T-helper 2 cell treated with Interferon-gamma antibody and Interleukin-4, amounts not matched to agents 5 μg/mL and 100 μg/mL, for 36 hours (primary cell): Measurements from ENCODE around the gene TAS1R1.
A peak's percentile ranks its signal among the peaks of the same experiment; 100 is the strongest.
"Not testable (repeated sequence)": the region's sequence is repeated elsewhere in the genome, so short reads cannot be mapped to it uniquely, and the experiment has no call there.

ENCODE experiments used
- DNase-seq: peaks from one replicate; pipeline ENCODE4 v3.0.0; 2021; ENCODE audit warnings: low spot score
- H3K27ac Mint-ChIP-seq: one replicate; pipeline ENCODE4 v1.8.0; 2021; ENCODE audit warnings: mild to moderate bottlenecking, mixed read lengths
- H3K27me3 Mint-ChIP-seq: one replicate; pipeline ENCODE4 v1.8.0; 2021; ENCODE audit warnings: low read depth, mixed read lengths
- H3K36me3 Mint-ChIP-seq: one replicate; pipeline ENCODE4 v1.8.0; 2021; ENCODE audit warnings: low read depth, mixed read lengths
- H3K4me1 Mint-ChIP-seq: one replicate; pipeline ENCODE4 v1.8.0; 2021; ENCODE audit warnings: low read depth, mixed read lengths
- H3K4me3 Mint-ChIP-seq: one replicate; pipeline ENCODE4 v1.8.0; 2022; ENCODE audit warnings: mild to moderate bottlenecking, moderate library complexity, mixed read lengths
- H3K9me3 Mint-ChIP-seq: one replicate; pipeline ENCODE4 v1.8.0; 2021; ENCODE audit warnings: mixed read lengths

The TAS1R1 gene

DNA sequence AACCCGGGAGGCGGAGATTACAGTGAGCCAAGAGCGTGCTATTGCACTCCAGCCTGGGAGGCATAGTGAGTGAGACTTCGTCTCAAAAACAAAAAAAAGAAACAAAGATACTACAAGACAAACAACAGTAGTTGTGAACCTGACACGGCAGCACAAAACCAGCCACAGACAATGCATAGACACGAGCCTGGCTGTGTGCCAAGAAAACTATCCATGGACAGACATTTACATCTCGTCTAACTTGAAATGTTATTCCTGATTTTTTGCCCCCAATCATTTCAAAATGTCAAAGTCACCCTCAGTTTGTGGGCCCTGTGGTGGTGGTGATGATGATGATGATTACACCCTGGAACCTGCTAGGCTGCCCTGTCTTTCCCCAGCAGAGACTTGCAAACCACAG, 41.2 kb downstream of the TAS1R1 start:
- no peaks in the 10 kb centered on the region for H3K9me3 Mint-ChIP-seq
- DNase-seq: no peak
- peaks cover 19% of the 10 kb centered on the region for H3K4me1 Mint-ChIP-seq
- H3K27ac Mint-ChIP-seq: no peak overlapping the region
- no peaks in the 10 kb centered on the region for H3K27me3 Mint-ChIP-seq
- H3K36me3 Mint-ChIP-seq: peaks cover 35% of the 10 kb centered on the region
- no peak overlapping the region for H3K4me3 Mint-ChIP-seq

- Mint-ChIP-seq H3K9me3 (no peaks in the 10 kb centered on the region), H3K27me3 (no peaks in the 10 kb centered on the region), H3K4me1 (peaks cover 19% of the 10 kb centered on the region), H3K4me3 (no peak overlapping the region), H3K27ac (peak overlapping the region; percentile 10), H3K36me3 (peaks cover 35% of the 10 kb centered on the region)
- DNase-seq: no peak
Observed at GRCh38 chr1:6596886-6597776, 42.0 kb downstream of the TAS1R1 start.

DNA sequence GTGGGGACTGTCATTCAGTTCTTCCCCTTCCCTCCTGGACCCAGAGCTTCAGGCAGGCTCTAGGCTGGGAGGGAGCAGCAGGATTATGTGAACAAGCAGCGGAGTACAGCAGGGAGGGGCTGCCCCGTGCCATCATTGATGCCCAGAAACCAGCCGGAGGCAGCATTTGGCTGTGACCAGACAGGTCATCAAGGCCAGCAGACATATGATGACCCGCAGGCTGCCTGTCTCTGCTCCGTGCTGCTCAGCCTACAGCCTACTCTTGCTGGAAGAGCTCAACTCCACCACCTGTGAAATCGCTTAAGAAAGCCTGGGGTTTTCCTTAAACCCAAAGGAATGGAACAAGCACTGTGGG, 42.6 kb downstream of the TAS1R1 start:
- Mint-ChIP-seq H3K36me3 (peaks cover 35% of the 10 kb centered on the region), H3K27me3 (no peaks in the 10 kb centered on the region), H3K9me3 (no peaks in the 10 kb centered on the region), H3K27ac (no peak overlapping the region), H3K4me1 (peaks cover 16% of the 10 kb centered on the region), H3K4me3 (no peak overlapping the region)
- DNase-seq: no peak

GRCh38 chr1:6599141-6599975, 44.3 kb downstream of the TAS1R1 start:
- H3K27me3 Mint-ChIP-seq: no peaks in the 10 kb centered on the region
- peak overlapping the region; percentile 98 for H3K4me3 Mint-ChIP-seq
- peak; percentile 40 for DNase-seq
- H3K27ac Mint-ChIP-seq: peak overlapping the region; percentile 98
- peaks cover 30% of the 10 kb centered on the region for H3K36me3 Mint-ChIP-seq
- H3K4me1 Mint-ChIP-seq: peaks cover 24% of the 10 kb centered on the region
- no peaks in the 10 kb centered on the region for H3K9me3 Mint-ChIP-seq

GRCh38 chr1:6599991-6600390, 44.9 kb downstream of the TAS1R1 start:
- peak overlapping the region; percentile 98 for H3K4me3 Mint-ChIP-seq
- H3K9me3 Mint-ChIP-seq, H3K27me3 Mint-ChIP-seq, DNase-seq: not testable (repeated sequence)
- peaks cover 30% of the 10 kb centered on the region for H3K36me3 Mint-ChIP-seq
- H3K27ac Mint-ChIP-seq: peak overlapping the region; percentile 98
- H3K4me1 Mint-ChIP-seq: peaks cover 24% of the 10 kb centered on the region

DNA sequence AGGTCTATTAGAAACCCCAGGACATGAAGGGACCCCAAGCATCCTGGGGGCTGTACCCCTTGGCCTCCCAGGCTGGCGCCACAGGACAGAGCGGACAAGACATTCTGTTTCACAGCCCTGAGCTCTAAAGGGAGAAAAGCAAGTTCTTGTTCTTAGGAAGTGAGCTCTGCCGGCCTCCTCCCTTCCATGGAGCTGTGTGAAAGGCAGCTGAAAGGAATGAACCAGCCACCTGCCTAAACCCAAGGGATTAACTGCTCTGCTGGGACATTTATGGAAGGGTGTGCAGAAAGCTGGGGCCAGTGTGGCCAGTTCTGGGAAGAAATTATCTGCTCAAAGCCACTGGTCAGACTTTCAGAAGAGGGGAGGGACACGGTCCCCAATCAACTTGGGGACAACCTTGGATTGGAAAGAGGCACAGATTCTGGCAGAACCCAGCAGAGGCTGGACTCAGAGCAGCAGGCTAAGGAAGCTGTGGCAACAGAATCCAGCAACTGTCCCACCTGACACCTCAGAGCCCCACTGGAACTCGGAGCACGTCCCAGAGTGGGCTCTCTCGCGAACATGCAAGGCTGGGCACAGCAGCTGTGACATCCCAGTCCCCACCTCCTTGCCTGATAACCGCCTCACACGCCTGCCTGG, 45.4 kb downstream of the TAS1R1 start:
- peak overlapping the region; percentile 98 for H3K27ac Mint-ChIP-seq
- H3K4me1 Mint-ChIP-seq: peaks cover 24% of the 10 kb centered on the region
- no peaks in the 10 kb centered on the region for H3K9me3 Mint-ChIP-seq
- no peak for DNase-seq
- no peaks in the 10 kb centered on the region for H3K27me3 Mint-ChIP-seq
- H3K4me3 Mint-ChIP-seq: peak overlapping the region; percentile 98
- H3K36me3 Mint-ChIP-seq: peaks cover 27% of the 10 kb centered on the region

- H3K36me3 Mint-ChIP-seq: peaks cover 19% of the 10 kb centered on the region
- peaks cover 23% of the 10 kb centered on the region for H3K4me1 Mint-ChIP-seq
- H3K27me3 Mint-ChIP-seq: no peaks in the 10 kb centered on the region
- peak overlapping the region; percentile 98 for H3K4me3 Mint-ChIP-seq
- DNase-seq: peak; percentile 85
- no peaks in the 10 kb centered on the region for H3K9me3 Mint-ChIP-seq
- peak overlapping the region; percentile 98 for H3K27ac Mint-ChIP-seq
Observed at GRCh38 chr1:6601049-6601922, 46.2 kb downstream of the TAS1R1 start.

GRCh38 chr1:6601923-6602668, 47.0 kb downstream of the TAS1R1 start:
- DNase-seq: peak; percentile 31
- Mint-ChIP-seq H3K27ac (peak overlapping the region; percentile 98), H3K4me3 (peak overlapping the region; percentile 98), H3K9me3 (no peaks in the 10 kb centered on the region), H3K27me3 (no peaks in the 10 kb centered on the region), H3K36me3 (peaks cover 12% of the 10 kb centered on the region), H3K4me1 (peaks cover 21% of the 10 kb centered on the region)

DNA sequence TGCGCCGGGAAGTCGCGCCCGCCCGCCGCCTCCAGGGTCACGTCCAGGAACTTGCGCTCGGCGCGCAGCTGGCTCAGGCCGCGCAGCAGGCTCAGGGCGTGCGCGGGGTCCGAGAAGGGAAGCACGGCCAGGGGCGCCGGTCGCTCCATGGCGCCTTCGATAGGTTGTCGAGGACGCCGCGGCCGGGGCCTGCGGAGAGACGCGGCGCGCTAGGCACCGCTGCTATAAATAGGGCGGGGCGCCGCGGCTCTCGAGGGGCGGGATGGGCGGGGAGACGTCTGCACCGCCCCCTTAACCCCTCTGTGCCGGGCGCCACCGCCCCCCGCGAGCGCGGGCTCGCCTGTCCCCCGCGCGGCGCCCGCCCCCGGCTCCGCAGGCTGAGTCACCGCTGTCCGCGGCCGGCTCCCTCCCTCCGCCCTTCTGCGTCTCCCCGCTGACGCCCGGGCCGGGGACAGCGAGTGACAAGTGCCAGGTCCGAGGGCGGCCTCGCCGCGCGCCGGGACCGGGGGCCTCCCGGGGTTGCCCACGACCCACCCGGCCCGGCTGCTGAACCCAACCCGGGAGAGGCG, 47.6 kb downstream of the TAS1R1 start, which contains the start of gene KLHL21:
KLHL21 (minus strand) TSS at position 201 of the 569 bp plus-strand sequence; CDS start at position 149, 52 bp downstream.
- Mint-ChIP-seq H3K27me3 (peaks cover 4% of the 10 kb centered on the region), H3K36me3 (peaks cover 10% of the 10 kb centered on the region), H3K4me1 (peaks cover 21% of the 10 kb centered on the region), H3K4me3 (peak within 1 kb of the TSS; percentile 98), H3K27ac (peak within 1 kb of the TSS; percentile 98), H3K9me3 (no peaks in the 10 kb centered on the region)
- peak; percentile 93 for DNase-seq

- H3K36me3 Mint-ChIP-seq: peaks cover 10% of the 10 kb centered on the region
- peak overlapping the region; percentile 72 for H3K4me3 Mint-ChIP-seq
- peaks cover 6% of the 10 kb centered on the region for H3K27me3 Mint-ChIP-seq
- H3K9me3 Mint-ChIP-seq: no peaks in the 10 kb centered on the region
- H3K4me1 Mint-ChIP-seq: peaks cover 21% of the 10 kb centered on the region
- peak; percentile 55 for DNase-seq
- peak overlapping the region; percentile 94 for H3K27ac Mint-ChIP-seq
Observed at GRCh38 chr1:6603238-6603914, 48.3 kb downstream of the TAS1R1 start.

GRCh38 chr1:6603915-6604558, 48.9 kb downstream of the TAS1R1 start:
- Mint-ChIP-seq H3K27me3 (peaks cover 6% of the 10 kb centered on the region), H3K9me3 (no peaks in the 10 kb centered on the region), H3K4me1 (peaks cover 21% of the 10 kb centered on the region), H3K27ac (peak overlapping the region; percentile 94), H3K36me3 (peaks cover 10% of the 10 kb centered on the region), H3K4me3 (peak overlapping the region; percentile 72)
- DNase-seq: no peak
